ENCODE data around the gene CTNNA2.

- TF ChIP-seq POLR2AphosphoS5 (IDR thresholded peaks at IDR 0.05; ENCODE audit: low read depth, low read length) (no peak), REST (IDR thresholded peaks at IDR 0.05; ENCODE audit: insufficient read depth in 1 of 2, low read depth in 2 of 2, low read length in 2 of 2) (no peak), TAF1 (IDR thresholded peaks at IDR 0.05; ENCODE audit: borderline replicate concordance, insufficient read depth, low read length) (no peak), FOXP2 (optimal IDR thresholded peaks at IDR 0.05; ENCODE audit: borderline replicate concordance, extremely low read depth, extremely low read length, insufficient read depth) (no peak), SIN3A (IDR thresholded peaks at IDR 0.05; ENCODE audit: borderline replicate concordance, insufficient read depth, low read length) (no peak)
These were observed 565.6 kb downstream of the CTNNA2 start for GRCh38 chr2:80078290-80079036.
